Measurements from ENCODE around the gene MLF2.

DNA sequence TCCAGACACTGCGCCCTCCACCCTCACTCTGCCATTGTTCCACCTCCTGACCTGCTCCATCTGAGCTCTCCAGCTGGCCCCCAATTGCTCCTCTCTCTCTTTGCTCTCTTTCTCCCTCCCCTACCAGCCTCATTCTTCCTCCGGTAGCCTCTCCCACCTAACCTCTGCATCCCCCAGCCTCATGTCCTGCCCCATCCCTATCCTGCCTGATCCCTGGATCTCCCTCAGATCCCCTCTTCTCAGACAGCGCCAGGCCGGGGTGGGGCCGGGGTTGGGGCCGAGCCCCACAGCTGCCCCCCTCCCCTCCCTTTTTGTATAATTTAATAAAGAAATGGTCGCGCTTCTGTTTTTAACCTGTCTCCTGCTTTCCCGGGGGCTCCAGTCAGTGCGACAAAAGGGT, 17.7 kb upstream of the MLF2 start:
- TF ChIP-seq, protein P1, sequence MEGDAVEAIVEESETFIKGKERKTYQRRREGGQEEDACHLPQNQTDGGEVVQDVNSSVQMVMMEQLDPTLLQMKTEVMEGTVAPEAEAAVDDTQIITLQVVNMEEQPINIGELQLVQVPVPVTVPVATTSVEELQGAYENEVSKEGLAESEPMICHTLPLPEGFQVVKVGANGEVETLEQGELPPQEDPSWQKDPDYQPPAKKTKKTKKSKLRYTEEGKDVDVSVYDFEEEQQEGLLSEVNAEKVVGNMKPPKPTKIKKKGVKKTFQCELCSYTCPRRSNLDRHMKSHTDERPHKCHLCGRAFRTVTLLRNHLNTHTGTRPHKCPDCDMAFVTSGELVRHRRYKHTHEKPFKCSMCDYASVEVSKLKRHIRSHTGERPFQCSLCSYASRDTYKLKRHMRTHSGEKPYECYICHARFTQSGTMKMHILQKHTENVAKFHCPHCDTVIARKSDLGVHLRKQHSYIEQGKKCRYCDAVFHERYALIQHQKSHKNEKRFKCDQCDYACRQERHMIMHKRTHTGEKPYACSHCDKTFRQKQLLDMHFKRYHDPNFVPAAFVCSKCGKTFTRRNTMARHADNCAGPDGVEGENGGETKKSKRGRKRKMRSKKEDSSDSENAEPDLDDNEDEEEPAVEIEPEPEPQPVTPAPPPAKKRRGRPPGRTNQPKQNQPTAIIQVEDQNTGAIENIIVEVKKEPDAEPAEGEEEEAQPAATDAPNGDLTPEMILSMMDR (IDR thresholded peaks at IDR 0.05): no peak
- TF ChIP-seq POLR2A (IDR thresholded peaks at IDR 0.05): no peak
